GM12801 (cell line): ENCODE results near the gene HOXC6.

Source experiments
- TF ChIP-seq, protein P1 (sequence below): IDR thresholded peaks from one replicate; pipeline ENCODE4 v1.5.1; 2011; ENCODE audit warnings: control low read depth; ENCODE audit not compliant: insufficient read length; ENCODE audit errors: extremely low read depth

The HOXC6 gene

GRCh38 chr12:53983568-53983949 is 44.7 kb upstream of the HOXC6 start:
- TF ChIP-seq, protein P1, sequence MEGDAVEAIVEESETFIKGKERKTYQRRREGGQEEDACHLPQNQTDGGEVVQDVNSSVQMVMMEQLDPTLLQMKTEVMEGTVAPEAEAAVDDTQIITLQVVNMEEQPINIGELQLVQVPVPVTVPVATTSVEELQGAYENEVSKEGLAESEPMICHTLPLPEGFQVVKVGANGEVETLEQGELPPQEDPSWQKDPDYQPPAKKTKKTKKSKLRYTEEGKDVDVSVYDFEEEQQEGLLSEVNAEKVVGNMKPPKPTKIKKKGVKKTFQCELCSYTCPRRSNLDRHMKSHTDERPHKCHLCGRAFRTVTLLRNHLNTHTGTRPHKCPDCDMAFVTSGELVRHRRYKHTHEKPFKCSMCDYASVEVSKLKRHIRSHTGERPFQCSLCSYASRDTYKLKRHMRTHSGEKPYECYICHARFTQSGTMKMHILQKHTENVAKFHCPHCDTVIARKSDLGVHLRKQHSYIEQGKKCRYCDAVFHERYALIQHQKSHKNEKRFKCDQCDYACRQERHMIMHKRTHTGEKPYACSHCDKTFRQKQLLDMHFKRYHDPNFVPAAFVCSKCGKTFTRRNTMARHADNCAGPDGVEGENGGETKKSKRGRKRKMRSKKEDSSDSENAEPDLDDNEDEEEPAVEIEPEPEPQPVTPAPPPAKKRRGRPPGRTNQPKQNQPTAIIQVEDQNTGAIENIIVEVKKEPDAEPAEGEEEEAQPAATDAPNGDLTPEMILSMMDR, result no peak

GRCh38 chr12:53983950-53984572 is 44.2 kb upstream of the HOXC6 start:
- TF ChIP-seq, protein P1, result no peak

DNA sequence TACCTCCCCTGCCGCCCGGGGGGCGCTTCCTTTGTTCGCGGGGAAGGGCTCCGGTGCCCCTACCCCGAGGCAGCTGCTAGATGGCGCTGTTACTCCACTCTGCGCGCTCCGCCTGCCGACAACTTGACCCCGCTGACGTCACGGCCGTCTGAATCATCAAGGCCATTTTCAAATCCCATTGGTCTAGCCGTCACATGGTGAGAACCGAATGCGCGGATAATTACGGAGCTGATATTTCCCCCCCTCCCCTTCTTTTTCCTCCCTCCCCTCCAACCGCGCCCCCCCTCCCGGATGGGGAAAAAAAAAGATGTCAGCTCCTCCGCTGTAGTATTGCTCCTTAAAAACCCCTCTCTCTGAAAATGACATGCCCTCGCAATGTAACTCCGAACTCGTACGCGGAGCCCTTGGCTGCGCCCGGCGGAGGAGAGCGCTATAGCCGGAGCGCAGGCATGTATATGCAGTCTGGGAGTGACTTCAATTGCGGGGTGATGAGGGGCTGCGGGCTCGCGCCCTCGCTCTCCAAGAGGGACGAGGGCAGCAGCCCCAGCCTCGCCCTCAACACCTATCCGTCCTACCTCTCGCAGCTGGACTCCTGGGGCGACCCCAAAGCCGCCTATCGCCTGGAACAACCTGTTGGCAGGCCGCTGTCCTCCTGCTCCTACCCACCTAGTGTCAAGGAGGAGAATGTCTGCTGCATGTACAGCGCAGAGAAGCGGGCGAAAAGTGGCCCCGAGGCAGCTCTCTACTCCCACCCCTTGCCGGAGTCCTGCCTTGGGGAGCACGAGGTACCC is 43.1 kb upstream of the HOXC6 start, which contains the start of gene HOXC10:
Gene HOXC10, plus strand, starts transcription at position 246 of the 791 bp plus-strand sequence. Its CDS starts 114 bp downstream, at position 360.
- TF ChIP-seq, protein P1, result no peak

- TF ChIP-seq, protein P1, result no peak
These were observed 42.6 kb upstream of the HOXC6 start for GRCh38 chr12:53985692-53985993.

GRCh38 chr12:53985994-53986685 is 42.1 kb upstream of the HOXC6 start:
- TF ChIP-seq, protein P1, result no peak

- TF ChIP-seq, protein P1, result no peak
These were observed 41.4 kb upstream of the HOXC6 start for GRCh38 chr12:53986686-53987483.

DNA sequence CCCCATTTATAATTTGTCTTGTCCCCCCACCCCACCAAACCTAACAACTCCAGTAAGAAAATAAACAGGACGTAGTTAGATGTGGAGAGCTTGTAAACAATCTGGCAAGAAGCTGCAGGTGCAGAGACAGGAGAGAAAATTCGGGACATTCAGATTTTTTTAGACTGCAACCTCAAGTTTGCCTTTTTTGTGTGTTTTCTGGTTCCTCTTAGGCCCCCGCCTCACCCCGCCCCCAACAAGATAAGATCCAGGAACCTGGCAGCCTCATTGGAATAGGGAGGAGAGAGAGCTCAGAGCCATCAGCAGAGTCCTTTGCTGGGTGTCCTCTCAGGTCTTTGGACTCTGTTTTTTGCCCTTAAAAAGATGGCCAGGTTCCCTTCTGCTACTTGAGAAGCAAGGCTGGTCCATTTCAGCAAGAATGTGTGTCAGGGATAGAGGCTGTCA is 40.4 kb upstream of the HOXC6 start:
- TF ChIP-seq, protein P1, result no peak
